OCI-LY3 (cell line): ENCODE data around the gene NEURL2.

Experiments
- H2AFZ ChIP-seq: fragments of 200-600, 300-600 bp; shearing (Covaris generic); 2 replicates; pipeline ENCODE4 v1.6.0; 2014; ENCODE audit warnings: antibody characterized with exemption, low read depth, low read length
- H3K27ac ChIP-seq: fragments of 200-600, 300-600 bp; sonication (generic); 2 replicates; pipeline ENCODE4 v1.5.1; 2014; ENCODE audit warnings: mild to moderate bottlenecking, low read length, moderate library complexity, mixed read lengths
- H3K27me3 ChIP-seq: fragments of 200-600, 300-600 bp; sonication (generic); 2 replicates; pipeline ENCODE4 v1.6.1; 2014; ENCODE audit warnings: low read depth, low read length, mixed read lengths
- H3K36me3 ChIP-seq: fragments of 200-600, 300-600 bp; sonication (generic); replicated peaks from 2 replicates; pipeline ENCODE3; 2014; ENCODE audit warnings: low read depth, low read length, mixed read lengths
- H3K4me1 ChIP-seq: fragments of 300-600, 200-600 bp; sonication (generic); 2 replicates; pipeline ENCODE4 v1.6.1; 2014; ENCODE audit warnings: low read length, mixed read lengths
- H3K4me2 ChIP-seq: fragments of 200-600, 300-600 bp; sonication (generic); 2 replicates; pipeline ENCODE4 v1.6.1; 2014; ENCODE audit warnings: low read length, mixed read lengths
- H3K4me3 ChIP-seq: fragments of 300-600, 200-600 bp; sonication (generic); 2 replicates; pipeline ENCODE4 v1.5.1; 2014; ENCODE audit warnings: antibody characterized with exemption, mild to moderate bottlenecking, low read length, moderate library complexity
- H3K79me2 ChIP-seq: fragments of 300-600, 200-600 bp; shearing (Covaris generic); 2 replicates; pipeline ENCODE4 v1.6.1; 2014; ENCODE audit warnings: mild to moderate bottlenecking, low read length, mixed read lengths
- H3K9ac ChIP-seq: fragments of 300-600, 200-600 bp; shearing (Covaris generic); 2 replicates; pipeline ENCODE4 v1.6.0; 2014; ENCODE audit warnings: mild to moderate bottlenecking, low read length, moderate library complexity
- H3K9me3 ChIP-seq: fragments of 200-600, 300-600 bp; shearing (Covaris generic); 2 replicates; pipeline ENCODE4 v1.6.1; 2014; ENCODE audit warnings: low read length, mixed read lengths; ENCODE audit not compliant: insufficient read depth
- H4K20me1 ChIP-seq: fragments of 200-600, 300-600 bp; sonication (generic); 2 replicates; pipeline ENCODE4 v1.6.1; 2016; ENCODE audit warnings: low read length, mixed read lengths; ENCODE audit not compliant: insufficient read depth
- EZH2phosphoT487 ChIP-seq: fragments of 200-600 bp; shearing (Covaris generic); IDR thresholded peaks from 2 replicates; pipeline ENCODE4 v1.6.1; 2018; ENCODE audit warnings: antibody characterized with exemption, mixed run types, low read depth
- TF ChIP-seq, protein P1 (sequence below): fragments of 200-600, 300-600 bp; sonication (generic); IDR thresholded peaks from 2 replicates; pipeline ENCODE4 v1.5.1; 2014; ENCODE audit warnings: antibody characterized with exemption, low read length, low read depth

NEURL2 gene

DNA sequence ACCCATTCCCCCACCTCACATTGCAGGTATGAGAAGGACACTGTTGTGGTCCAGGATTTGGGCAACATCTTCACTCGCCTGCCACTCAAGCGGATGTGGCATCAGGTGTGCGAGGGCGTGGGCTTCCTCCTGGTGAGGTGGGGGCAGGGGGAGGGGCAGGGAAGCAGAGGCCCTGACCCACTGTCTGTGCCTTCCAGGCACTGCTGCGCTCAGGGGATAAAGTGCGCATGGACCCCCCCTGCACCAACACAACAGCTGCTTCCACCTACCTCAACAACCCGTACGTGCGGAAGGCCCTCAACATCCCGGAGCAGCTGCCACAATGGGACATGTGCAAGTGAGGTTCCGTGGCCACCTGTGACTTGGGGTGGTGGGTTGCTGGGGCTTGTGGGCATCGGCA is 3.8 kb upstream of the NEURL2 start:
- H3K79me2 ChIP-seq = no peaks in the 10 kb centered on the region
- no peak for TF ChIP-seq EZH2phosphoT487
- TF ChIP-seq, protein P1, sequence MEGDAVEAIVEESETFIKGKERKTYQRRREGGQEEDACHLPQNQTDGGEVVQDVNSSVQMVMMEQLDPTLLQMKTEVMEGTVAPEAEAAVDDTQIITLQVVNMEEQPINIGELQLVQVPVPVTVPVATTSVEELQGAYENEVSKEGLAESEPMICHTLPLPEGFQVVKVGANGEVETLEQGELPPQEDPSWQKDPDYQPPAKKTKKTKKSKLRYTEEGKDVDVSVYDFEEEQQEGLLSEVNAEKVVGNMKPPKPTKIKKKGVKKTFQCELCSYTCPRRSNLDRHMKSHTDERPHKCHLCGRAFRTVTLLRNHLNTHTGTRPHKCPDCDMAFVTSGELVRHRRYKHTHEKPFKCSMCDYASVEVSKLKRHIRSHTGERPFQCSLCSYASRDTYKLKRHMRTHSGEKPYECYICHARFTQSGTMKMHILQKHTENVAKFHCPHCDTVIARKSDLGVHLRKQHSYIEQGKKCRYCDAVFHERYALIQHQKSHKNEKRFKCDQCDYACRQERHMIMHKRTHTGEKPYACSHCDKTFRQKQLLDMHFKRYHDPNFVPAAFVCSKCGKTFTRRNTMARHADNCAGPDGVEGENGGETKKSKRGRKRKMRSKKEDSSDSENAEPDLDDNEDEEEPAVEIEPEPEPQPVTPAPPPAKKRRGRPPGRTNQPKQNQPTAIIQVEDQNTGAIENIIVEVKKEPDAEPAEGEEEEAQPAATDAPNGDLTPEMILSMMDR = no peak
- no peaks in the 10 kb centered on the region for H3K9me3 ChIP-seq
- no peak overlapping the region for H3K27ac ChIP-seq
- H3K4me1 ChIP-seq = peaks cover 11% of the 10 kb centered on the region
- no peaks in the 10 kb centered on the region for H3K27me3 ChIP-seq
- peaks cover 16% of the 10 kb centered on the region for H3K36me3 ChIP-seq
- H3K9ac ChIP-seq = no peak overlapping the region
- H3K4me3 ChIP-seq = no peak overlapping the region
- no peak overlapping the region for H2AFZ ChIP-seq
- H4K20me1 ChIP-seq = no peaks in the 10 kb centered on the region
- no peak overlapping the region for H3K4me2 ChIP-seq

DNA sequence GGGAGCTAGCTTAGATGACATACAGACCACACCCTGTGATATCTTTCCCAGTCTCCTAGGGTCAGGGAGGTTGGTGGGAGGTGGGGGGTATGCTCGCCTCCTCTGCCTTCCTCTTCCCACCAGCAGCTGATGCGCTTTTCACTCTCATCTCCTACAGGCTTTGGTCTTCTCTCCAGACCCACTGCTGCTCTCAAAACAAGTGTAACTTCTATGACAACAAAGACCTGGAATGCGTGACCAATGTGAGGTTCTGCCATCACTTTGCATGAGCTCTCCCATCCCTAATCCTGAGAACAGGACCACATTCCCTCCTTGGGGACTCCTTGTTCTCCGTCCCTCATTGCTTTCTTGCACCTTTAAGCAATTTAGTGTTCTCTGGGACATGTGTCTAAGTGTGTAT is 2.8 kb upstream of the NEURL2 start:
- Histone ChIP-seq H3K9ac (no peak overlapping the region), H3K36me3 (peaks cover 16% of the 10 kb centered on the region), H2AFZ (no peak overlapping the region), H3K79me2 (no peaks in the 10 kb centered on the region), H3K9me3 (no peaks in the 10 kb centered on the region), H3K4me3 (no peak overlapping the region), H3K27me3 (no peaks in the 10 kb centered on the region), H3K4me1 (peaks cover 11% of the 10 kb centered on the region), H3K4me2 (no peak overlapping the region), H4K20me1 (no peaks in the 10 kb centered on the region), H3K27ac (no peak overlapping the region)
- TF ChIP-seq, protein P1 = no peak
- TF ChIP-seq EZH2phosphoT487 = no peak

DNA sequence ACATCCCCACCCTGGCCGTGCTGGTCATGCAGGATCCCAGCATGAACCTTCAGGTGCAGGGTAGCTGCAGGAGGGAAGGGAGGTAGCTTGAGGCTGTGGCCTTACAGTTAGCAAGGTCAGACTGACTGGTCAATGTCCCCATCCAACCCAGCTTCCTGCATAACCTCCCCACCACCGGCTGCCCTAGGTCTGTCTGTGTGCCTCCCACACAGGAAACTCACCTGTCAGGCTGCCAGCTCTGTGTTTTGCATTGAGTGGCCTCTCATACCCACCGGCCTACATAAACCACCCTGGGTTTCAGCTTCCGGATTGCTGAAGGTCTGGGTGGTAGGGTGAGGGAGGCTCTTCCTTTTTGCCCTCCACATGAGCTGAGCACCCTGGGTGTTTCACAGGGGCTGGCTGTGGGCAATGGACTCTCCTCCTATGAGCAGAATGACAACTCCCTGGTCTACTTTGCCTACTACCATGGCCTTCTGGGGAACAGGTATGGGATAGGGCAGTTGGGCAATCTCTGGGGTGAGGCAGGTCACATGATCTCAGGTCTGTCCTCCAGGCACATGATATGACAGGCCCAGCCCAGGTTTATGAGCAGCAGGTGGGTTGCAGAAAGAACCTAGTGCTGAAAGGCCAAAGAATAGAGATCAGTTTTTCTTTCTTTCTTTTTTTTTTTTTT is 2.0 kb upstream of the NEURL2 start:
- peaks cover 11% of the 10 kb centered on the region for H3K4me1 ChIP-seq

DNA sequence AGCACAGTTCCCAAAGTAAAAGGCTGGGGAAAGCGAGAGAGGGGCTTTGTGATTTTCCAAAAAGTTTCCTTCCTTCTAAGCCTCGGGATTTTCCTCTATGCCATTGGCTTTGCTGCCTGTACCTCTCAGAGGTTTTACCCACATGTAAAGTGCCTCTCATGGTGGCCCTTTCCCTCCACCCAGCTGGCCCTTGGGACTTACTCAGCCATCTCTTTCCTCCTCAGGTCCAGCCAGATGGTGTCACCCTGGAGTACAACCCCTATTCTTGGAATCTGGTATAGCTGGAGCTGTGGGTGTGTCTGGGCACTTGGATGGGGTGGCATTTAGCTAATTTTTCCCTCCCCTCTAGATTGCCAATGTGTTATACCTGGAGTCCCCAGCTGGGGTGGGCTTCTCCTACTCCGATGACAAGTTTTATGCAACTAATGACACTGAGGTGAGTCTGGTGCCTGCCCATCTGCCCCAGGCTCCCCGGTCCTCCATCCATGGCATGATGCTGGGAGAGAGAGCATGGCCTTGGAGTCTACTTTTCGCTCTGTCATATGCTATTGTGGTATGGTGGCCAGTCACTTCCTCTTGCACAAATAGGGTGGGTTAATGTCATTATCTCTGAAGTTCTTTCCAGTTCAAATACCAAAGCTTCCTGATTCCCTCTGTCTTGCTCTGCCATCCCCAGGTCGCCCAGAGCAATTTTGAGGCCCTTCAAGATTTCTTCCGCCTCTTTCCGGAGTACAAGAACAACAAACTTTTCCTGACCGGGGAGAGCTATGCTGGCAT is 1.2 kb upstream of the NEURL2 start:
- Histone ChIP-seq H3K9me3 (no peaks in the 10 kb centered on the region), H3K27me3 (no peaks in the 10 kb centered on the region), H3K9ac (peak overlapping the region; percentile 64; the same call in 1 of the 2 replicates), H2AFZ (no peak overlapping the region), H3K79me2 (no peaks in the 10 kb centered on the region), H3K36me3 (peaks cover 6% of the 10 kb centered on the region), H4K20me1 (no peaks in the 10 kb centered on the region), H3K4me2 (peak overlapping the region; percentile 89), H3K4me3 (peak overlapping the region; percentile 84), H3K27ac (no peak overlapping the region), H3K4me1 (peaks cover 11% of the 10 kb centered on the region)
- TF ChIP-seq, protein P1 = no peak
- TF ChIP-seq EZH2phosphoT487 = no peak

More for the DNA sequence above, 2.0 kb upstream of the NEURL2 start:
- Histone ChIP-seq H3K27me3 (no peaks in the 10 kb centered on the region), H3K36me3 (peaks cover 12% of the 10 kb centered on the region), H2AFZ (no peak overlapping the region), H3K79me2 (no peaks in the 10 kb centered on the region), H4K20me1 (no peaks in the 10 kb centered on the region), H3K9me3 (no peaks in the 10 kb centered on the region), H3K4me2 (no peak overlapping the region), H3K9ac (no peak overlapping the region), H3K27ac (no peak overlapping the region), H3K4me3 (no peak overlapping the region)
- no peak for TF ChIP-seq EZH2phosphoT487
- TF ChIP-seq, protein P1 = no peak
